ENCODE data around the gene PDXP.

DNA sequence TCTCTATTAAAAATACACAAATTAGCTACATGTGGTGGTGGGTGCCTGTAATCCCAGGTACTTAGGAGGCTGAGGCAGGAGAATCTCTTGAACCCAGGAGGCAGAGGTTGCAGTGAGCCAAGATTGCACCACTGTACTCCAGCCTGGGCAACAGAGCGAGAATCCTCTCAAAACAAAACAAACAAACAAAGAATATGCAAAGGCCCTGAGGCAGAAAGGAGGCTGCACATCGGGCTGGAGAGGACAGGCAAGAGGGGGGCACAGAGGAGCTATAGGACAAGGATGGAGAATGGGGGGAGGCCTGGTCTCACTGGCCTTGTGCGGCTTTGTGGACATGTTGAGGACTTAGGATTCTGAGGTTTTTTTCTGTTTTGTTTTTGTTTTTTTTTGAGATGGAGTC is 46.7 kb downstream of the PDXP start:
- TF ChIP-seq TAF1 (IDR thresholded peaks at IDR 0.05; ENCODE audit: borderline replicate concordance, insufficient read depth, low read length) (no peak), FOXP2 (optimal IDR thresholded peaks at IDR 0.05; ENCODE audit: borderline replicate concordance, extremely low read depth, extremely low read length, insufficient read depth) (no peak), POLR2AphosphoS5 (IDR thresholded peaks at IDR 0.05; ENCODE audit: low read depth, low read length) (no peak), REST (IDR thresholded peaks at IDR 0.05; ENCODE audit: insufficient read depth in 1 of 2, low read depth in 2 of 2, low read length in 2 of 2) (no peak)

Measured in PFSK-1 (cell line).